K562 (cell line): ENCODE results near the gene RBM17.

Source experiments
- ELF1 ChIP-seq: fragments of 200-800 bp; sonication (Bioruptor generic); IDR thresholded peaks from 2 replicates; pipeline ENCODE4 v1.6.1; 2016; ENCODE audit warnings: missing genetic modification characterization, missing compliant biosample characterization
- FOXP1 ChIP-seq: sonication (generic); formaldehyde crosslinking; IDR thresholded peaks from 2 replicates; pipeline ENCODE4 v1.8.0; 2022; ENCODE audit warnings: mild to moderate bottlenecking, missing genetic modification reagents
- LCOR ChIP-seq: sonication (generic); formaldehyde crosslinking; IDR thresholded peaks from 2 replicates; pipeline ENCODE4 v1.8.0; 2022; ENCODE audit warnings: mild to moderate bottlenecking, missing genetic modification reagents
- NFE2L1 ChIP-seq: fragments of 450-650 bp; IDR thresholded peaks from 2 replicates; pipeline ENCODE4 v1.6.1; 2016; ENCODE audit warnings: missing genetic modification characterization, low read depth, mild to moderate bottlenecking, missing compliant biosample characterization, moderate library complexity, borderline replicate concordance
- SP1 ChIP-seq: sonication (generic); formaldehyde crosslinking; IDR thresholded peaks from 2 replicates; pipeline ENCODE4 v1.8.1; 2022; ENCODE audit warnings: mild to moderate bottlenecking, missing genetic modification reagents
- TOE1 ChIP-seq, 2 experiments: fragments of 450-650 bp in 1 of 2; sonication (generic) in 1 of 2; formaldehyde crosslinking in 1 of 2; IDR thresholded peaks; 2 replicates each; pipeline versions ENCODE4 v1.7.1 to v1.8.0; 2016 to 2022; ENCODE audit warnings: borderline replicate concordance in 2 of 2, mild to moderate bottlenecking in 2 of 2, antibody characterized with exemption in 1 of 2, inconsistent platforms in 1 of 2, low read depth in 1 of 2, missing genetic modification reagents in 1 of 2, moderate library complexity in 1 of 2
- ZNF589 ChIP-seq: fragments of 200-800 bp; sonication (Bioruptor generic); IDR thresholded peaks from 2 replicates; pipeline ENCODE4 v1.6.1; 2016; ENCODE audit warnings: low read depth, missing genetic modification characterization, missing compliant biosample characterization
- TF ChIP-seq, protein P1 (sequence below), 2 experiments: fragments of 150-350 bp in 1 of 2; IDR thresholded peaks; 2 replicates each; pipeline ENCODE4 v1.6.1; 2012 to 2016; ENCODE audit warnings: low read depth in 2 of 2, low read length in 2 of 2, mild to moderate bottlenecking in 1 of 2, moderate library complexity in 1 of 2
- TF ChIP-seq, protein P2 (sequence below): fragments of 250-450 bp; sonication (Bioruptor Pico); IDR thresholded peaks from 2 replicates; pipeline ENCODE4 v1.8.0; 2021; ENCODE audit warnings: mild to moderate bottlenecking, moderate library complexity
- TF ChIP-seq, protein P3 (sequence below): sonication (generic); formaldehyde crosslinking; IDR thresholded peaks from 2 replicates; pipeline ENCODE4 v1.9.0; 2022; ENCODE audit warnings: mild to moderate bottlenecking, missing genetic modification reagents

DNA sequence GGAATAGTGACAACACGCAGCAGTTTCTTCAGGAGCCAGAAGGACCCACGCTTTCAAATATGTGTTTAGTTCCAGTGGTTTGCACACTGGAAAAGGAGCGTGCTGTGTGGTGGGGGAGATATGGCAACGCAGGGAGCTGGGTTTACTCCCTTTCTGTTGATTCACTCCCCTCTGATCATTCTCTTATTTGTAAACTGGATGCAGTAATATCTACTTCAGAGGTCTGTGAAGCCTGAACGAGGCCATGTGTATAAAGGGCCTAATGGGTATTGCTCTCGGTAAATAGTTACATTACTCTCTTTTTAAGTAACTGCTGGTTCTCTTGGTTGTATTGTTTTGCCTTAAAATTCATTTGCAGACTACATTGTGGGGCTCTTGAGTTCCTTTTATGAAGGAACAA lies 19.2 kb downstream of the RBM17 start:
- TF ChIP-seq, protein P1, sequence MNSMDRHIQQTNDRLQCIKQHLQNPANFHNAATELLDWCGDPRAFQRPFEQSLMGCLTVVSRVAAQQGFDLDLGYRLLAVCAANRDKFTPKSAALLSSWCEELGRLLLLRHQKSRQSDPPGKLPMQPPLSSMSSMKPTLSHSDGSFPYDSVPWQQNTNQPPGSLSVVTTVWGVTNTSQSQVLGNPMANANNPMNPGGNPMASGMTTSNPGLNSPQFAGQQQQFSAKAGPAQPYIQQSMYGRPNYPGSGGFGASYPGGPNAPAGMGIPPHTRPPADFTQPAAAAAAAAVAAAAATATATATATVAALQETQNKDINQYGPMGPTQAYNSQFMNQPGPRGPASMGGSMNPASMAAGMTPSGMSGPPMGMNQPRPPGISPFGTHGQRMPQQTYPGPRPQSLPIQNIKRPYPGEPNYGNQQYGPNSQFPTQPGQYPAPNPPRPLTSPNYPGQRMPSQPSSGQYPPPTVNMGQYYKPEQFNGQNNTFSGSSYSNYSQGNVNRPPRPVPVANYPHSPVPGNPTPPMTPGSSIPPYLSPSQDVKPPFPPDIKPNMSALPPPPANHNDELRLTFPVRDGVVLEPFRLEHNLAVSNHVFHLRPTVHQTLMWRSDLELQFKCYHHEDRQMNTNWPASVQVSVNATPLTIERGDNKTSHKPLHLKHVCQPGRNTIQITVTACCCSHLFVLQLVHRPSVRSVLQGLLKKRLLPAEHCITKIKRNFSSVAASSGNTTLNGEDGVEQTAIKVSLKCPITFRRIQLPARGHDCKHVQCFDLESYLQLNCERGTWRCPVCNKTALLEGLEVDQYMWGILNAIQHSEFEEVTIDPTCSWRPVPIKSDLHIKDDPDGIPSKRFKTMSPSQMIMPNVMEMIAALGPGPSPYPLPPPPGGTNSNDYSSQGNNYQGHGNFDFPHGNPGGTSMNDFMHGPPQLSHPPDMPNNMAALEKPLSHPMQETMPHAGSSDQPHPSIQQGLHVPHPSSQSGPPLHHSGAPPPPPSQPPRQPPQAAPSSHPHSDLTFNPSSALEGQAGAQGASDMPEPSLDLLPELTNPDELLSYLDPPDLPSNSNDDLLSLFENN (IDR thresholded peaks at IDR 0.05; ENCODE audit: low read depth in 2 of 2, low read length in 2 of 2): no peak
- TF ChIP-seq, protein P2, sequence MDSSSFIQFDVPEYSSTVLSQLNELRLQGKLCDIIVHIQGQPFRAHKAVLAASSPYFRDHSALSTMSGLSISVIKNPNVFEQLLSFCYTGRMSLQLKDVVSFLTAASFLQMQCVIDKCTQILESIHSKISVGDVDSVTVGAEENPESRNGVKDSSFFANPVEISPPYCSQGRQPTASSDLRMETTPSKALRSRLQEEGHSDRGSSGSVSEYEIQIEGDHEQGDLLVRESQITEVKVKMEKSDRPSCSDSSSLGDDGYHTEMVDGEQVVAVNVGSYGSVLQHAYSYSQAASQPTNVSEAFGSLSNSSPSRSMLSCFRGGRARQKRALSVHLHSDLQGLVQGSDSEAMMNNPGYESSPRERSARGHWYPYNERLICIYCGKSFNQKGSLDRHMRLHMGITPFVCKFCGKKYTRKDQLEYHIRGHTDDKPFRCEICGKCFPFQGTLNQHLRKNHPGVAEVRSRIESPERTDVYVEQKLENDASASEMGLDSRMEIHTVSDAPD: no peak
- TF ChIP-seq ELF1 (tag) (no peak), TOE1 (IDR thresholded peaks at IDR 0.05; ENCODE audit: borderline replicate concordance) (no peak), TOE1 (CRISPR knock-in tag; IDR thresholded peaks at IDR 0.05; ENCODE audit: borderline replicate concordance, low read depth) (no peak), NFE2L1 (tag) (no peak), ZNF589 (CRISPR knock-in tag) (no peak), FOXP1 (CRISPR knock-in tag) (no peak), SP1 (CRISPR knock-in tag) (no peak), LCOR (CRISPR knock-in tag) (no peak)
- TF ChIP-seq, protein P3, sequence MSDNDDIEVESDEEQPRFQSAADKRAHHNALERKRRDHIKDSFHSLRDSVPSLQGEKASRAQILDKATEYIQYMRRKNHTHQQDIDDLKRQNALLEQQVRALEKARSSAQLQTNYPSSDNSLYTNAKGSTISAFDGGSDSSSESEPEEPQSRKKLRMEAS: no peak
